A673 (cell line): ENCODE data around the gene SUN1.

ENCODE experiments used
- CTCF ChIP-seq: fragments of 300-800, 200-600 bp; sonication (generic); conservative IDR thresholded peaks from 2 replicates; pipeline ENCODE4 v1.5.1; 2017; ENCODE audit warnings: low read depth, mild to moderate bottlenecking, antibody characterized with exemption, low read length, moderate library complexity, mixed read lengths
- EZH2 ChIP-seq: fragments of 200-600 bp; sonication (generic); IDR thresholded peaks from 2 replicates; pipeline ENCODE4 v1.6.1; 2017; ENCODE audit warnings: borderline replicate concordance, low read depth, mild to moderate bottlenecking, mixed read lengths, antibody characterized with exemption, low read length; ENCODE audit not compliant: poor library complexity, severe bottlenecking

GRCh38 chr7:855686-856369, 23.6 kb downstream of the SUN1 start:
- no peak for TF ChIP-seq CTCF
- no peak for TF ChIP-seq EZH2
